H1 (cell line): ENCODE measurements around the gene ADD2. TPM values are rescaled to one million over a fixed set of nuclear protein-coding genes. Genes with fewer than 3 reads are reported as not detected.

ENCODE experiments used
- CTCF ChIA-PET: fragments of 300-600 bp; sonication (Branson Sonifier 250); formaldehyde crosslinking; loops from one replicate; lab custom pipeline; 2021; ENCODE audit not compliant: partially characterized antibody; lab: Charles Lee
- POLR2A ChIA-PET: fragments of 300-600 bp; sonication (Branson Sonifier 250); formaldehyde crosslinking; loops from one replicate; lab custom pipeline; 2021; ENCODE audit warnings: inconsistent platforms; ENCODE audit not compliant: partially characterized antibody; lab: Charles Lee
- DNase-seq, 2 experiments: peaks; one replicate each; pipeline versions ENCODE4 v3.0.0 to v3.0.0-alpha.2; 2010 to 2022; ENCODE audit warnings: low spot score in 2 of 2, low read depth in 1 of 2, mixed read lengths in 1 of 2
- FAIRE-seq: peaks from 2 replicates; lab custom pipeline; 2011; peaks lifted over from hg19 to GRCh38; lab: Jason Lieb, UNC
- H2AFZ ChIP-seq: 2 replicates; pipeline ENCODE4 v1.8.1; 2012; ENCODE audit warnings: low read length, inconsistent platforms
- H2AK5ac ChIP-seq: 2 replicates; pipeline ENCODE4 v1.6.1; 2013; ENCODE audit warnings: low read depth, low read length
- H2BK120ac ChIP-seq: replicated peaks from 2 replicates; pipeline ENCODE3; 2013; ENCODE audit warnings: low read depth, low read length, inconsistent platforms
- H2BK12ac ChIP-seq: 2 replicates; pipeline ENCODE4 v1.6.1; 2013; ENCODE audit warnings: low read depth, low read length
- H2BK15ac ChIP-seq: 2 replicates; pipeline ENCODE4 v1.6.1; 2013; ENCODE audit warnings: low read length
- H2BK20ac ChIP-seq: 2 replicates; pipeline ENCODE4 v1.6.1; 2013; ENCODE audit warnings: low read length
- H2BK5ac ChIP-seq: 2 replicates; pipeline ENCODE4 v1.6.1; 2013; ENCODE audit warnings: low read depth, low read length
- H3K14ac ChIP-seq: 2 replicates; pipeline ENCODE4 v1.6.1; 2013; ENCODE audit warnings: inconsistent platforms; ENCODE audit not compliant: insufficient read length
- H3K18ac ChIP-seq: 2 replicates; pipeline ENCODE4 v1.6.1; 2013; ENCODE audit warnings: low read length; ENCODE audit errors: extremely low read depth
- H3K23ac ChIP-seq: 2 replicates; pipeline ENCODE4 v1.6.1; 2013; ENCODE audit warnings: inconsistent platforms; ENCODE audit not compliant: insufficient read length
- H3K23me2 ChIP-seq: 2 replicates; pipeline ENCODE4 v1.6.1; 2013; ENCODE audit warnings: low read depth, low read length
- H3K27ac ChIP-seq: 2 replicates; pipeline ENCODE4 v1.6.1; 2011; ENCODE audit warnings: low read depth, low read length, inconsistent platforms
- H3K27me3 ChIP-seq, 4 experiments: replicated peaks in 1 of 4; 1 replicate in 1 of 4; 2 replicates in 3 of 4; pipeline versions ENCODE4 v1.6.1 to v1.8.1; 2011 to 2013; ENCODE audit warnings: low read length in 3 of 4, mild to moderate bottlenecking in 3 of 4, inconsistent platforms in 2 of 4, mixed read lengths in 2 of 4, moderate library complexity in 1 of 4; ENCODE audit not compliant: control insufficient read depth in 3 of 4, insufficient read depth in 3 of 4; ENCODE audit errors: extremely low read depth in 1 of 4
- H3K36me3 ChIP-seq, 4 experiments: 2 replicates each; pipeline versions ENCODE4 v1.6.1 to v1.8.1; 2011 to 2013; ENCODE audit warnings: mild to moderate bottlenecking in 4 of 4, low read length in 3 of 4, moderate library complexity in 2 of 4, control low read depth in 1 of 4, inconsistent platforms in 1 of 4; ENCODE audit not compliant: insufficient read depth in 4 of 4, control insufficient read depth in 2 of 4
- H3K4ac ChIP-seq: replicated peaks from 2 replicates; pipeline ENCODE3; 2013; ENCODE audit warnings: low read length, low read depth, mixed read lengths, inconsistent platforms; ENCODE audit not compliant: insufficient read length
- H3K4me1 ChIP-seq, 4 experiments: replicated peaks in 1 of 4; 1 replicate in 1 of 4; 2 replicates in 3 of 4; pipeline versions ENCODE4 v1.6.1 to v1.8.1; 2011 to 2013; ENCODE audit warnings: low read length in 3 of 4, inconsistent platforms in 2 of 4, mixed read lengths in 1 of 4; ENCODE audit not compliant: insufficient read depth in 4 of 4, control insufficient read depth in 3 of 4
- H3K4me2 ChIP-seq, 2 experiments: 2 replicates each; pipeline versions ENCODE4 v1.6.1 to v1.8.1; 2011 to 2013; ENCODE audit warnings: low read depth in 2 of 2, low read length in 2 of 2, control low read depth in 1 of 2, inconsistent platforms in 1 of 2, mild to moderate bottlenecking in 1 of 2; ENCODE audit not compliant: insufficient read depth in 1 of 2
- H3K4me3 ChIP-seq, 4 experiments: fragments of 200-600, 300-600 bp in 1 of 4; sonication (generic), shearing (Covaris generic), sonication (Bioruptor Twin) in 1 of 4; 2 replicates each; pipeline versions ENCODE4 v1.5.1 to v1.8.1; 2011 to 2016; ENCODE audit warnings: low read length in 4 of 4, low read depth in 3 of 4, control low read depth in 2 of 4, inconsistent platforms in 2 of 4, mild to moderate bottlenecking in 2 of 4, mixed read lengths in 1 of 4, moderate library complexity in 1 of 4; ENCODE audit not compliant: insufficient read depth in 2 of 4; ENCODE audit errors: extremely low read depth in 1 of 4
- H3K56ac ChIP-seq: replicated peaks from 2 replicates; pipeline ENCODE3; 2013; ENCODE audit warnings: low read depth, mild to moderate bottlenecking, mixed read lengths, low read length, inconsistent platforms; ENCODE audit not compliant: insufficient read length
- H3K79me1 ChIP-seq: 2 replicates; pipeline ENCODE4 v1.6.1; 2013; ENCODE audit warnings: low read depth, low read length, control low read depth
- H3K79me2 ChIP-seq, 2 experiments: 2 replicates each; pipeline versions ENCODE4 v1.6.1 to v1.8.1; 2012 to 2013; ENCODE audit warnings: low read length in 2 of 2, mild to moderate bottlenecking in 2 of 2, inconsistent platforms in 1 of 2; ENCODE audit not compliant: insufficient read depth in 2 of 2, control insufficient read depth in 1 of 2
- H3K9ac ChIP-seq, 4 experiments: replicated peaks in 1 of 4; 1 replicate in 1 of 4; 2 replicates in 3 of 4; pipeline versions ENCODE4 v1.6.1 to v1.8.1; 2011 to 2013; ENCODE audit warnings: low read depth in 3 of 4, low read length in 3 of 4, control low read depth in 2 of 4, mild to moderate bottlenecking in 2 of 4, moderate library complexity in 2 of 4, inconsistent platforms in 1 of 4; ENCODE audit errors: extremely low read depth in 1 of 4
- H3K9me3 ChIP-seq, 2 experiments: 2 replicates each; pipeline versions ENCODE4 v1.6.1 to v1.8.1; 2012 to 2013; ENCODE audit warnings: mild to moderate bottlenecking in 2 of 2, moderate library complexity in 2 of 2, control low read depth in 1 of 2, inconsistent platforms in 1 of 2, low read depth in 1 of 2, low read length in 1 of 2, mixed read lengths in 1 of 2; ENCODE audit not compliant: insufficient read depth in 2 of 2
- H4K20me1 ChIP-seq, 2 experiments: replicated peaks in 1 of 2; 2 replicates each; pipeline versions ENCODE3 to v1.8.1; 2011 to 2013; ENCODE audit warnings: inconsistent platforms in 2 of 2, low read length in 2 of 2, mild to moderate bottlenecking in 1 of 2; ENCODE audit not compliant: insufficient read depth in 2 of 2, control insufficient read depth in 1 of 2
- H4K5ac ChIP-seq: 2 replicates; pipeline ENCODE4 v1.6.1; 2013; ENCODE audit warnings: low read length, low read depth, mixed read lengths, inconsistent platforms; ENCODE audit not compliant: insufficient read length
- H4K8ac ChIP-seq: 2 replicates; pipeline ENCODE4 v1.8.0; 2013; ENCODE audit warnings: mild to moderate bottlenecking, moderate library complexity, low read length, inconsistent platforms; ENCODE audit not compliant: insufficient read depth; ENCODE audit errors: extremely low read depth
- H4K91ac ChIP-seq: replicated peaks from 2 replicates; pipeline ENCODE3; 2013; ENCODE audit warnings: low read length, mixed read lengths, inconsistent platforms; ENCODE audit not compliant: insufficient read length
- ATF2 ChIP-seq: IDR thresholded peaks from 2 replicates; pipeline ENCODE4 v1.6.1; 2012; ENCODE audit warnings: low read length, inconsistent platforms
- GABPA ChIP-seq: IDR thresholded peaks from 2 replicates; pipeline ENCODE4 v1.6.1; 2011; ENCODE audit warnings: mild to moderate bottlenecking, low read length, moderate library complexity, borderline replicate concordance; ENCODE audit not compliant: insufficient read depth
- MAX ChIP-seq: IDR thresholded peaks from 2 replicates; pipeline ENCODE4 v1.6.1; 2012; ENCODE audit warnings: inconsistent platforms
- PHF8 ChIP-seq: fragments of 200-600 bp; sonication (generic); conservative IDR thresholded peaks from 2 replicates; pipeline ENCODE4 v1.7.1; 2012; ENCODE audit warnings: low read depth, mild to moderate bottlenecking, inconsistent platforms, low read length, moderate library complexity
- RBBP5 ChIP-seq: IDR thresholded peaks from 2 replicates; pipeline ENCODE4 v1.7.1; 2012; ENCODE audit warnings: low read depth, mild to moderate bottlenecking, inconsistent platforms, low read length, moderate library complexity, borderline replicate concordance
- TAF7 ChIP-seq: optimal IDR thresholded peaks from 2 replicates; pipeline ENCODE3; 2011; ENCODE audit warnings: low read depth, mild to moderate bottlenecking, inconsistent platforms, low read length, moderate library complexity, borderline replicate concordance
- ZNF274 ChIP-seq: IDR thresholded peaks from 2 replicates; pipeline ENCODE4 v1.7.0; 2012; ENCODE audit warnings: low read length, borderline replicate concordance; ENCODE audit errors: extremely low read depth
- WGBS, 2 experiments: shearing (Covaris generic) in 1 of 2; methylation state at CpG; one replicate each; pipeline versions ENCODE4 v1.1.6 to v1.1.7; 2013 to 2015; ENCODE audit warnings: low lambda C conversion rate in 2 of 2, mixed read lengths in 2 of 2, inconsistent platforms in 1 of 2, low coverage in 1 of 2, missing lambda C conversion rate in 1 of 2; ENCODE audit not compliant: insufficient replicate concordance in 2 of 2, insufficient coverage in 1 of 2, insufficient read length in 1 of 2; ENCODE audit errors: extremely low coverage in 1 of 2, missing lambda C conversion rate in 1 of 2; 5-methylcytosine and 5-hydroxymethylcytosine counted together
- polyA plus RNA-seq, 7 experiments: library from polyadenylated mRNA; depleted of rRNA in 3 of 7; stranded (reverse) in 5 of 7; unstranded in 2 of 7; fragments of >200 nt in 5 of 7; fragments of 200-250 nt in 2 of 7; gene quantifications; 1 replicate in 5 of 7; 2 replicates in 1 of 7; 4 replicates in 1 of 7; pipeline versions ENCODE4 v1.2.1 to v1.2.3, GENCODE V29; 2011 to 2013; ENCODE audit warnings: missing spikeins in 2 of 7, mixed read lengths in 2 of 7
- total RNA-seq: library from RNA; stranded (reverse); fragmentation: NEBNext Ultra II Directional; extraction: Animal tissue kit (Norgen Biotek cat#: 25700); gene quantifications from 2 replicates; pipeline ENCODE4 v1.2.1, GENCODE V29; 2021

Gene ADD2
- total and polyA plus RNA-seq, 2 of the 8 experiments (the other 6 are each of a cell fraction or from before 2014, with no cell fraction given): 58.5 to 170 TPM

- Histone ChIP-seq H3K9ac (no peak overlapping the region), H3K18ac (no peak overlapping the region), H3K56ac (no peak overlapping the region), H3K4me1 (no peaks in the 10 kb centered on the region), H3K14ac (no peak overlapping the region), H4K91ac (no peak overlapping the region), H2BK5ac (no peak overlapping the region), H2BK15ac (no peak overlapping the region), H3K9me3 (no peaks in the 10 kb centered on the region), H4K20me1 (peaks cover 3 to 14% of the 10 kb centered on the region in 2 experiments), H4K8ac (no peak overlapping the region), H3K27ac (no peak overlapping the region), H3K4me3 (no peak overlapping the region), H3K23me2 (no peaks in the 10 kb centered on the region), H3K79me1 (peaks cover 3% of the 10 kb centered on the region; the same call in 1 of the 2 replicates), H3K79me2 (no peaks in the 10 kb centered on the region; a peak in 1 of 4 replicates), H3K4me2 (no peak overlapping the region), H2AFZ (no peak overlapping the region), H3K4ac (no peak overlapping the region), H2AK5ac (no peak overlapping the region), H3K23ac (no peak overlapping the region), H2BK12ac (no peak overlapping the region), H2BK120ac (no peak overlapping the region), H4K5ac (no peak overlapping the region), H2BK20ac (no peak overlapping the region), H3K36me3 (peaks cover 20 to 49% (median 38%) of the 10 kb centered on the region in 4 experiments), H3K27me3 (no peaks in the 10 kb centered on the region)
- 88% methylated on average over 6 of the region's 6 CpGs; no CpG with 5 or more reads in 1 of the 2 experiments for WGBS, 2 experiments
- POLR2A ChIA-PET: interaction anchor here (0.9 kb wide), 1 partner anchor 9 kb away, joined by 3 read pairs; no protein-coding TSS in a partner anchor
- CTCF ChIA-PET: interaction anchor here (0.7 to 3.4 kb wide), 9 partner anchors 10 to 355 kb away, joined by 3 to 21 read pairs (median 4); partner anchors contain the start of gene ADD2
- no peak for DNase-seq
- no peak for TF ChIP-seq TAF7
- TF ChIP-seq ZNF274: no peak
- no peak for TF ChIP-seq PHF8
- TF ChIP-seq RBBP5: no peak
- no peak for TF ChIP-seq ATF2
- TF ChIP-seq MAX: no peak
- TF ChIP-seq GABPA: no peak
- FAIRE-seq: no peak
These were observed 71.9 kb downstream of the ADD2 start for GRCh38 chr2:70696142-70696541.
